ENCODE results near the gene NPAS3.

DNA sequence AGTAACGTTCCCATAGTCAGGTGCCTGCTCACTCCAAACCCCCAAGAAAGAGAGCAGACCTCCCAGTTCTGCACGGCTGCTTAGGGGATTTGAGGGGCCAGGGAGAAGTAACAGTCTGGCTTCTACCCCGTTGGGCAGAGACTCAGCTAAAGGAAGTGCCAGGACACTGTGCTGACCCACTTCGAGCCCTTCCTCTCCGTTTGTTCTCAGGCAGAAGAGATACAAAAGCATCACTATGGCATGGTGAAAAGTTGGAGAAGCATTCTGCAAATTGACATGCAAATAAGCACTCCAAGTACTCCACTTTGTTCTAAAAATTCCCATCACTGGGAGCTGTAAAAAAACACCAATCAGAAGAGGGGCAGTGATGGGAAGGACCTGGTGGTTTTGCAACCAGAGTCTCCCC lies 773.1 kb downstream of the NPAS3 start:
- TF ChIP-seq, protein P1, sequence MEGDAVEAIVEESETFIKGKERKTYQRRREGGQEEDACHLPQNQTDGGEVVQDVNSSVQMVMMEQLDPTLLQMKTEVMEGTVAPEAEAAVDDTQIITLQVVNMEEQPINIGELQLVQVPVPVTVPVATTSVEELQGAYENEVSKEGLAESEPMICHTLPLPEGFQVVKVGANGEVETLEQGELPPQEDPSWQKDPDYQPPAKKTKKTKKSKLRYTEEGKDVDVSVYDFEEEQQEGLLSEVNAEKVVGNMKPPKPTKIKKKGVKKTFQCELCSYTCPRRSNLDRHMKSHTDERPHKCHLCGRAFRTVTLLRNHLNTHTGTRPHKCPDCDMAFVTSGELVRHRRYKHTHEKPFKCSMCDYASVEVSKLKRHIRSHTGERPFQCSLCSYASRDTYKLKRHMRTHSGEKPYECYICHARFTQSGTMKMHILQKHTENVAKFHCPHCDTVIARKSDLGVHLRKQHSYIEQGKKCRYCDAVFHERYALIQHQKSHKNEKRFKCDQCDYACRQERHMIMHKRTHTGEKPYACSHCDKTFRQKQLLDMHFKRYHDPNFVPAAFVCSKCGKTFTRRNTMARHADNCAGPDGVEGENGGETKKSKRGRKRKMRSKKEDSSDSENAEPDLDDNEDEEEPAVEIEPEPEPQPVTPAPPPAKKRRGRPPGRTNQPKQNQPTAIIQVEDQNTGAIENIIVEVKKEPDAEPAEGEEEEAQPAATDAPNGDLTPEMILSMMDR (IDR thresholded peaks at IDR 0.05; ENCODE audit: low read depth, low read length): no peak
- TF ChIP-seq EZH2phosphoT487 (IDR thresholded peaks at IDR 0.05; ENCODE audit: low read depth): no peak

All from OCI-LY3 (cell line).